ENCODE data around the gene CYP4A11.

GRCh38 chr1:46910790-46911189 lies 30.5 kb downstream of the CYP4A11 start:
- no peak for TF ChIP-seq NFRKB (IDR thresholded peaks at IDR 0.05)
- no peak for TF ChIP-seq FOXM1 (IDR thresholded peaks at IDR 0.05; ENCODE audit: borderline replicate concordance)
- no peak for TF ChIP-seq TARDBP (IDR thresholded peaks at IDR 0.05)
- no peak for TF ChIP-seq SP1 (IDR thresholded peaks at IDR 0.05)
- no peak for TF ChIP-seq FOXA1 (IDR thresholded peaks at IDR 0.05)
- no peak for TF ChIP-seq ELF4 (IDR thresholded peaks at IDR 0.05)
- TF ChIP-seq BHLHE40 (IDR thresholded peaks at IDR 0.05; ENCODE audit: borderline replicate concordance): no peak
- TF ChIP-seq LEF1 (IDR thresholded peaks at IDR 0.05; ENCODE audit: borderline replicate concordance): no peak
- TF ChIP-seq HDGF (IDR thresholded peaks at IDR 0.05; ENCODE audit: borderline replicate concordance): no peak
- TF ChIP-seq ZNF384 (IDR thresholded peaks at IDR 0.05): no peak
- no peak for TF ChIP-seq ARNT (IDR thresholded peaks at IDR 0.05)
- TF ChIP-seq L3MBTL2 (conservative IDR thresholded peaks at IDR 0.05): no peak
